Measurements from ENCODE around the gene FUOM.

GRCh38 chr10:133342942-133343341 lies 14.9 kb downstream of the FUOM start:
- TF ChIP-seq CTCF (IDR thresholded peaks at IDR 0.05) (no peak), POLR2A (IDR thresholded peaks at IDR 0.05) (no peak)
